GM18511 (cell line): ENCODE results near the gene PRSS27.
"Not testable (repeated sequence)": the region's sequence is repeated elsewhere in the genome, so short reads cannot be mapped to it uniquely, and the experiment has no call there.

Experiments used
- ATAC-seq: cut with Tn5 transposase; IDR thresholded peaks from one replicate; pipeline ENCODE4 v1.9.1; 2021; ENCODE audit warnings: mild to moderate bottlenecking, moderate library complexity; ENCODE audit not compliant: unreplicated experiment

PRSS27 gene

DNA sequence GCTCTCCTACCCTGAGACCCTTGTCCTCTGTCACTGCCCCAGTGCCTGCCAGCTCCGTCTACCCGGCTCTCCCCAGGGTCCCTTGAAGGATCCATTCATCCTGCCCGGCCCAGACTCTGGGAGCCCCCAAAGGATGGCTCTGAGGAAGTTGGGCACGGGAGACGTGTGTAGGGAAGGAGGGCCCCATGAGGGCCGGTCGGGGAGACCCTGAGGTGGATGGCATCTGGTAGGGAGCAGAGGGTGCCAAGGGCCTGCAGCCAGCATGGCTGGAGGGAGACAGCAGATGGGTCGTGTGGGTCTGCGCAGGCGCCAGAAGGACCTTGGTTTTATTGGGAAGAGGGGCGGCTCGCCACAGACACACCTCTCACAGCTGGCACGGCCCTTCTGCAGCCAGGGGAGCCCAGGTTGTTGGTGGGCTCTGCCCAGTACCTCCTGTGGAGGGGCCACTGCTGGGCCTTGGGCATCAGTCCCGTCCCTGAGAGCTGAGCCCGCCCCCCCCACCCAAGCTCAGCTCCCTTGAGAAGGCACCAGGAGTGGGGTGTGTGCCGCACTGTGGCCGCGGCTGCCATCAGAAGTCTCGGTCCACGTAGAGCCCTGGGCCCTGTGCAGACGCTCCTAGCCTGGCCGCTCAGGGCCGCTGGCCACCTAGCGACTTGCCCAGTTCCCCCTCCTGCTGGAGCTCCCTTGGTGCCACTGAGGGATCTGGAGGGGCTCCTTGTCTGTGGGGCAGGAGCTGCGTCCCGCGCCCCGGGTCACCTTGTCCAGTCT, 21.7 kb downstream of the PRSS27 start:
- no peak for ATAC-seq

GRCh38 chr16:2697401-2697948, 22.5 kb downstream of the PRSS27 start:
- no peak for ATAC-seq

DNA sequence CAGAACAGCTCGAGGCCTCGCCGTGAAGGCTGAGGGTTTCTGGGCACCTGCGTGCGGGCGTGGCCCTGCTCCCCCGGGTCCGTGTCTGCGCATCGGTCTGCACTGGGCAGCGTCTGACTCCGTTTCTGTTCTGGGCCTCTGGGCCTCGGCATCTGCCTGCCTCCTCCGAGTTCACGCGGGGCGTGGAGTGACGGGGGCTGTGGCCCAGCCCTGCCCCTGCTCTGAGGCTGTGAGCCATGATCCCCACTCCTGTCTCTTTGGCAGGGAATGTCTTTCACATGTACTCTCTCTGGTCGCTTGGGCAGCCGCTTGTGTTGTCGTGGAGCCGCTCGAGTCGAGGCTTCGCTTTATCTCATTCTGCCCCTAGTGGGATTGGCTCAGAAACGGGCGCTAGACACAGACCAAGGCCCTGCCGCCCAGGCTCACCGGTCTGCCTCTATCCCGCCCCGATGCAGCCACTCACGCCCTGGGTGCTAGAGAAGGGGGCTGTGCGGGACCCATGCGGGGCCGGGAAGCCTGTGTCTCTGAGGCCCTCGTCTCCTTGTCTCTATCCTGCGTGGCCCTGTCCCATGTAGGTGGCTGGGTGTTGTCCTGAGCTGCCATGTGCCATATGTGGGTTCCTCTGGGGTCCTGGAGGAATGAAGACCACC, 23.3 kb downstream of the PRSS27 start:
- ATAC-seq: not testable (repeated sequence)

DNA sequence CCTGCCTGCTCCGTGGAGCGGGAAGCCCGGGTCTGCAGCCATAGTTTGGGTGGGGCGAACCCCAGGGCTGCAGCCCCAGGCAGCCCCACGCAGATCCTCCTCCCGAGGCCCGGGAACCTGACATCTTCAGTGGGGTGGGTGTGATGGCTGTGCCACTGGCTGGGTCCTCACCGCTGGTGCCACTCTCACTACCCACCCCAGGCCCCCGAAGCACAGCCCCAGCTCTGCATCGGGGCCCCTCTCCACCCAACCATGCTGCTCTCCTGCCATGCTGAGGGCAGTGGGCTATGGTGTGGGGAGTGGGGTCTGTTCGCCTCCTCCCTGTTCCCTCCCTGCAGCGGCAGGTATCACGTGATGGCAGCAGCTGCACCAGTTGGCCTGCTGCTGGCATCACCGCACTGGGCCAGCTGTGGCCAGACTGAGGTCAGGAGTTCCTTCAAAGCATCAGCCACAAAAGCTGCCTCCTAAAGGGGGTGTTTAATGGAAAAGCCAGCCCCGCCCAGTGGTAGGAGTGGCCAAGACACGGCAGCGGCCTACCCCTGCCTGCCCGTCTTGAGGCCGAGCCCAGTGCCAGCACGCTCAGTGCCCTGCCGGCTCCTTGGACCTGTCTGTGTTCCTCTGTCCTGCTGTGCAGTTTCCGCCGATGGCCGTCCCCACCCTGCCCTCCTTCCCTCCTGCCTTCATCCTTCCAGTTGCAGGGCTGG, 26.9 kb downstream of the PRSS27 start:
- ATAC-seq: no peak

- ATAC-seq: no peak
Measured at GRCh38 chr16:2692251-2692947, 27.6 kb downstream of the PRSS27 start.

- ATAC-seq: no peak
Measured at GRCh38 chr16:2691491-2692248, 28.4 kb downstream of the PRSS27 start.

GRCh38 chr16:2690852-2691251, 29.2 kb downstream of the PRSS27 start:
- no peak for ATAC-seq

DNA sequence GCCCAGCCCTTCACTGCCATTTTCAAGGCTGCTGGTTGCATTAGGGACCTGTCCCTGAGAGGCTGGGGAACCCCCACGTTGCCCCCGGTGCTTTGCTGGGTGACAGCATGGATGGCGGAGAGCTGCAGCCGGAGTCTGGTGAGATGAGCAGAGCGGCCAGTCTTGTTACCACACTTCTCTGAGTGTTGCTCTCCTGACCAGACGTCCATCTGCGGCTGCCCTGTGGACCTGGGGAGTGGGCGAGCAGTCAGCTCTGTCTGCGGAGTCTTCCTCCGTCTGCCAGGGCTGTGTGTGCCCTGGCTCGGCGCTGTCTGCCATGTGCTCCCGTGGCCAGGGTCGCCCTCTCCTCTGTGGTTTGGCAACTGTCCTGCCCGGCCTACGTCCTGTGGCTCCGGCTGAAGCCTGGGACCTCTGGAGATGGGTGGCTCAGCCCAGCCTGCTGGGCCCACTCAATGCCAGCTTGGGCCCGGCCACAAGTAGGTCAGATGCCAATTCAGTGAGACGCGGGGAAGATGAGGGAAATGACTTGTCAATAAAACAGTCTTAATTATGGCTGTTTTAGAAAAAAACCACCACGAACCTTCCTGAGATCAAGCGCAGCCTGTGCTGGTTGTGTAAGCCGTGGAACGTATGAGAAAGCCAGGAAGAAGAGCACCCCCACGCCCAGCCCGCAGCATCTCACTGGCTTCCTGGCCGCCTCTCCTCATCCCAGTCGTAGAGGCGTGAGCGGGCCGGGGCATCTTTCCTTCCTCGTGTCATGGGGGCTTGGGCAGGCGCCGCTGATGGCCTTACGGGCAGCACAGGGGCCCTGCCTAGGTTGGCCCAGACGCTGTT, 29.8 kb downstream of the PRSS27 start:
- no peak for ATAC-seq

- not testable (repeated sequence) for ATAC-seq
Measured at GRCh38 chr16:2689422-2689821, 30.6 kb downstream of the PRSS27 start.

DNA sequence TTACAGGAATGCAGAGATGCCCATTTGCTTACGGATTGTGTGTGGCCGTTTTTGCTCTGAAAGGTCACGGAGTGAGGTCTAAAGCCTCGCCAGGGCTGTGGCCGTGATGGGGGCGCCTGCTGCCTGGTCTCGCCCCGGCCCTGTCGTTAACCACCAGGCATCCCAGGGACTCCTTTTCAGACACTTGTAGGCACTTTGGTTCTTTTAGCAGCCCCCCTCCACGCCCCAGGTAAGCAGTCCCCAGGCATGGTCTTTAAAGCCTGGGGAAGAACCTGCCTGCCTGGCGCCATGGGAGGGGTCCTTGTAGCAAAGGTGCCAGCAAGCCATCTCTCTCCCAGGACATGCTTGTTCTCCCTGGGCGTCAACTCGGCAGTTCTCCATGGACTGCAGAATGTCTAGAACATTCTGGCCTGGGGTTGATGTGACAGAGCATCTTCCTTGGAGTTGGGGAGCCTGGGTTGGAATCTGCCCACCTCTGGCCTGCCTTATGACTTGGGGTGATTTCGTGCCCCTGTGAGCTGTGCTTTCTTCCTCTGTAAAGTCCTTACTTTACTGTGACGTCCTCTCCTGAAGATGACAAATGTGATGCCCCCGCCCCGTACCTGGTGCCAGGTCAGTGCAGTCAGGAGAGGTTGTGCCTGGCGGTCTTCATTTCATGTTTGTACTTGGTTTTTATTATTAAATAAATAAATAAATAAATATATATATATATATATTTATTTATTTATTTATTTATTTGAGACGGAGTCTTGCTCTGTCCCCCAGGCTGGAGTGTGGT, 32.3 kb downstream of the PRSS27 start:
- no peak for ATAC-seq

DNA sequence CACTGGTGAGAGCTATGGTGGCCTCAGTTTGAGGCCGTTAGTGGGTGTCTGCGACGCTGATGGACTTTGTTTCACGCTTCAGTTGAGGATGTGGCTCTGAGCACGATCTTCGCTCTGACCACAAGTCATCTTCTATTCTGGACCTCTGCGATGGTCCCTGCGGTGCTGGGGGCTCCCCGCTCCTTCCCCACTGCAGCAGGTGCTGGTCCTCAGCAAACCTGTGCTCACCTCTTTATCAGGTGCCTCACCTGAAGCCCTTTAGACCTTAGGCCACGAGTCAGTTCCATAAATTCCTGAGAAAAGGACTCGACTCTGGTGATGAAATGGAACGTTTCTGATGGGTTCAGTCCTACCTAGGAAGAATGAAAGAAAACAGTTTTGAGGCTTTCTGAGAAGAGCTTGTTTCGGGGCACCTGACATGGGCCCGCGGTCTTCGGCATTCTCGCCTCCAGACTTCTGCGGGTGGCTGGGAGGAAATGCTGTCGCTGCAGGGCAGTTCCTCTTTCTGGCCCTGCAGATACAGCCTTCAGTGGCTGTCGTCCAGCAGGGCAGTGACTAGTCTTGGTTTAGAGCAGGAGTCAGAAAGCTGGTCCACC, 33.0 kb downstream of the PRSS27 start:
- ATAC-seq: peak; percentile 60

- peak; percentile 43 for ATAC-seq
Measured at GRCh38 chr16:2686075-2686474, 33.9 kb downstream of the PRSS27 start.

DNA sequence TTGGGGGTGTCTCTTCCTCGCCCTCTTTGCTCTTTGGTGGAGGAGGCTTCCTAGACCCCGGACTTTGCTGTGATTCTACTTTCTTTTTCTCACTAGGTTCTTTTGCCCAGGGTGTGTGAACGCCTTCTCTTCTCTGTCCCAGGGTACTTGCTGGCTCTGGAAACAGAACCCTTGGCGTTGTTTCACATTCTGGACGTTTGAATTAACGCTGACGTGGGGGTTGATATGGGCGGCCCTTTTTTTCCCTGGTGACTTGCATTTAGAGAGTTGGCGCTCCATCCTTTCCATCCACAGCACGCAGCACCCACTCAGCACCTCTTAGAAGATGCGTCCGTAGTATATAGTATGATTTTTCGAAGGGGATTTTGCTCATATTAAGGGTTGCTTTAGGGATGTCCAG, 37.0 kb downstream of the PRSS27 start:
- not testable (repeated sequence) for ATAC-seq

GRCh38 chr16:2682209-2683021, 37.6 kb downstream of the PRSS27 start, which contains the start of gene KCTD5:
TSS of gene KCTD5 (plus strand) at chr16:2682523. CDS start at chr16:2682549, 26 bp downstream.
- peak; percentile 59 for ATAC-seq

DNA sequence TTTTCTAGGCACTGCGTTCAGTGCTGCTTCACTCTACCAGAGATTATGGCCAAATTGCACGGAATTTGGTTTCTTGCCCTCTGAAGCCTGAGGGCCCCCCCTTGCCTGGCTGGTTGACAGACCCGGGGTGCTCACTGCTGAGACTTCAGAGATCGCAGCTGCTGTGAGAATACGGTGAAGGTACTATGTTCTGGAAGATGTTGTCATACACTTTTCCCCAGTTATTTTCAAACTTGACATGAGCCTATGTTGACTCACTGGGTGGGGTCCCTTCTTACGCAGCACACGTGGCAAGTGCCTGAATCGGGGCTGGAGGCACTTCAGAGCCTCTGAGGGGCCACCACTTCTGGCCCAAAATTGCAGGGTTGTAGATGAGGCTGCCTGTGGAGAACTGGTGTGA, 39.7 kb downstream of the PRSS27 start:
- not testable (repeated sequence) for ATAC-seq

DNA sequence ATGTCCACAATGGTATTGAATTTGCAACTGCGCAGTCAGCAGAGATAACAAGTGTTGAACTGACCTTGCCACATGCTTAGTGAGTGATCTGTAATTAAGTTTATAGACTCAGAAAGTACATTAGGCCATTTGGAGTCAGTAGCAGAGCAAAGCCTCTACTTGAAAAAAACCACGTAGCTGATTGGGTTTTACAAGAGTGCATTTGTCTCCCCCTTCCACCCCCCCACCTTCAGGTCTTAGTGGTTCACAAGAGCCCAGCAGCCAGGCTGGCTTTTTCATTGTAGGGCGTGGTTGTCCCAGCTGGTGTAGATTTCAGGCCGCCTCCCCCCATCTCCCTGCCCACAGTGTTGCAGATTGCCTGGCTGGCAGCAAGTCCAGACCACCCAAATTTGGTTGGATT, 40.1 kb downstream of the PRSS27 start:
- not testable (repeated sequence) for ATAC-seq
